Glutamatergic neuron (in vitro differentiated cells): ENCODE data around the gene CSH1. TPM values are rescaled to one million over a fixed set of nuclear protein-coding genes. Genes with fewer than 3 reads are reported as not detected.
"Not testable (repeated sequence)": the region's sequence is repeated elsewhere in the genome, so short reads cannot be mapped to it uniquely, and the experiment has no call there.

Experiments
- DNase-seq: peaks from one replicate; pipeline ENCODE4 v3.0.0; 2022
- H3K27ac Mint-ChIP-seq: one replicate; pipeline ENCODE4 v1.8.0; 2020; ENCODE audit warnings: mild to moderate bottlenecking, mixed read lengths, inconsistent platforms; ENCODE audit not compliant: unreplicated experiment
- H3K27me3 Mint-ChIP-seq: one replicate; pipeline ENCODE4 v1.8.0; 2020; ENCODE audit warnings: mild to moderate bottlenecking, moderate library complexity, mixed read lengths, inconsistent platforms; ENCODE audit not compliant: unreplicated experiment
- H3K36me3 Mint-ChIP-seq: one replicate; pipeline ENCODE4 v1.8.0; 2020; ENCODE audit warnings: mild to moderate bottlenecking, mixed read lengths, inconsistent platforms; ENCODE audit not compliant: unreplicated experiment
- H3K4me1 Mint-ChIP-seq: one replicate; pipeline ENCODE4 v1.8.0; 2020; ENCODE audit warnings: mild to moderate bottlenecking, low read depth, mixed read lengths, inconsistent platforms; ENCODE audit not compliant: unreplicated experiment
- H3K4me3 Mint-ChIP-seq: one replicate; pipeline ENCODE4 v1.8.0; 2020; ENCODE audit warnings: mild to moderate bottlenecking, mixed read lengths, inconsistent platforms; ENCODE audit not compliant: unreplicated experiment
- H3K9me3 Mint-ChIP-seq: one replicate; pipeline ENCODE4 v1.8.0; 2020; ENCODE audit warnings: mild to moderate bottlenecking, moderate library complexity, mixed read lengths, inconsistent platforms; ENCODE audit not compliant: unreplicated experiment
- total RNA-seq: library from RNA; stranded (reverse); fragmentation: NEBNext Ultra II Directional; extraction: Animal tissue kit (Norgen Biotek cat#: 25700); gene quantifications from one replicate; pipeline ENCODE4 v1.2.1, GENCODE V29; 2021; ENCODE audit not compliant: unreplicated experiment
- TF ChIP-seq, protein P1 (sequence below): fragments of 200-600 bp; sonication (generic); IDR thresholded peaks from one replicate; pipeline ENCODE4 v1.5.0; 2021; ENCODE audit not compliant: partially characterized antibody, unreplicated experiment

Gene CSH1
- total RNA-seq, 1 donor from 2014 or later, result not detected

DNA sequence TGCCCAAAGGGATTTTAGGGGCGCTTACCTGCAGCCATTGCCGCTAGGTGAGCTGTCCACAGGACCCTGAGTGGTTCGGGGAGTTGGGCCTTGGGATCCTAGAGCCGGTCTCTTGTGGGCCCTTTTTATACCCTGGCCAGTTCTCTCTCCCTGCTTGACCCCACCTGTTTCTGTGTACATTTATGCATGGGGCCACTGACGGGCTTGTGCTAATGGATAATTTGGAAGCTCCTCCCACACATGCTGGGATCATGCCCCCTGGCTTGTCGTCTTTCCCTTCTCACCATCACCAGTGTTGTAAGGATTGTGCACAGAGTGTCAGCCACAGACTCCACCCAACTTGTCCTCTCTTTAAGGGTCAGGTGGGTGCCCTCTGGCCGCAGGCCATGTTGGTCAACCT, 22.8 kb downstream of the CSH1 start, which contains the start of gene CSH2:
TSS of gene CSH2 (minus strand) at position 101 of the 400 bp plus-strand sequence. CDS start at position 38, 63 bp downstream.
- H3K36me3 Mint-ChIP-seq, H3K4me3 Mint-ChIP-seq, H3K27ac Mint-ChIP-seq, H3K27me3 Mint-ChIP-seq, DNase-seq, H3K9me3 Mint-ChIP-seq, H3K4me1 Mint-ChIP-seq: not testable (repeated sequence)

DNA sequence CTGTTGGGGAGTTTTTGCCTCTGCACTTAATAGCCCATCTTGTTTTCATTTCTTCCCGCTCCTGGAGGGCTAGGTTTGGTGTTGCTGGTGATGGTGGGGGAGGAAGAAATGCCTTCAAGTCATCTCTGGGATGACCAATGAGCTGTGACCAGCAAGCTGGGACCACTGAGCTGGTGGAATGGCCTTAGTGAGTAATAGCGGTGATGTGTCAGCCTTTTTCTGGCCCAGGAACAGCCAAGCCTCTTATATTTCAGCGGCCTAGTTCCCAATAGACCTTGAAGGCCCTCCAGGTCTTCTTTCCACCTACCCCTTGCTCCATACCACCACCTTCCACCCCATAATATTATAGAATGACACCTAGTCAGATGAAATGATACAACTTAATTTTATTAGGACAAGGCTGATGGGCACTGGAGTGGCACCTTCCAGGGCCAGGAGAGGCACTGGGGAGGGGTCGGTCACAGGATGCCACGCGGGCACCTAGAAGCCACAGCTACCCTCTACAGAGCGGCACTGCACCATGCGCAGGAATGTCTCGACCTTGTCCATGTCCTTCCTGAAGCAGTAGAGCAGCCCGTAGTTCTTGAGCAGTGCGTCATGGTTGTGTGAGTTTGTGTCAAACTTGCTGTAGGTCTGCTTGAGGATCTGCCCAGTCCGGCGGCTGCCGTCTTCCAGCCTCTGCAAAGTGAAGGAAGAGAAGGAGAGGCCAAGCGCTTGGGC, 24.6 kb downstream of the CSH1 start:
- not testable (repeated sequence) for H3K4me1 Mint-ChIP-seq, DNase-seq, H3K4me3 Mint-ChIP-seq, H3K9me3 Mint-ChIP-seq, H3K36me3 Mint-ChIP-seq, H3K27me3 Mint-ChIP-seq, H3K27ac Mint-ChIP-seq

DNA sequence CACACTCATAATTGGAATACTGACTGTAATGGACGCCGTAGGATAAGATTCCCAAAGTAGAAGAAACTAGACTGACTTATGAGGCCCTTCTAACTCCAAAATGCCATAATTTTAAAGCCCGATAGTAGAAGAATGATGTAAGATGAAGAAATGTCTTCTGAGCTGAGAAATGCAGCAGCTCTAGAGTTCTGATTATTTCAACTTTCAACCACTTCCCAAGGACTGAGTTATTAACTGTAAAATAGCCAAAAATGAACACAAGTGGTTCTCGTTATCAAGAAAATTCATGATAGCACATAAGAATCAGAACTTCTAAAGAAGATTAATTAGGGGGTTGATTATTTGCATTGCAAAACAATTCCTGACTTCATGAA, 26.1 kb downstream of the CSH1 start:
- not testable (repeated sequence) for H3K4me1 Mint-ChIP-seq, H3K4me3 Mint-ChIP-seq, DNase-seq, H3K27me3 Mint-ChIP-seq, H3K27ac Mint-ChIP-seq, H3K36me3 Mint-ChIP-seq, H3K9me3 Mint-ChIP-seq

DNA sequence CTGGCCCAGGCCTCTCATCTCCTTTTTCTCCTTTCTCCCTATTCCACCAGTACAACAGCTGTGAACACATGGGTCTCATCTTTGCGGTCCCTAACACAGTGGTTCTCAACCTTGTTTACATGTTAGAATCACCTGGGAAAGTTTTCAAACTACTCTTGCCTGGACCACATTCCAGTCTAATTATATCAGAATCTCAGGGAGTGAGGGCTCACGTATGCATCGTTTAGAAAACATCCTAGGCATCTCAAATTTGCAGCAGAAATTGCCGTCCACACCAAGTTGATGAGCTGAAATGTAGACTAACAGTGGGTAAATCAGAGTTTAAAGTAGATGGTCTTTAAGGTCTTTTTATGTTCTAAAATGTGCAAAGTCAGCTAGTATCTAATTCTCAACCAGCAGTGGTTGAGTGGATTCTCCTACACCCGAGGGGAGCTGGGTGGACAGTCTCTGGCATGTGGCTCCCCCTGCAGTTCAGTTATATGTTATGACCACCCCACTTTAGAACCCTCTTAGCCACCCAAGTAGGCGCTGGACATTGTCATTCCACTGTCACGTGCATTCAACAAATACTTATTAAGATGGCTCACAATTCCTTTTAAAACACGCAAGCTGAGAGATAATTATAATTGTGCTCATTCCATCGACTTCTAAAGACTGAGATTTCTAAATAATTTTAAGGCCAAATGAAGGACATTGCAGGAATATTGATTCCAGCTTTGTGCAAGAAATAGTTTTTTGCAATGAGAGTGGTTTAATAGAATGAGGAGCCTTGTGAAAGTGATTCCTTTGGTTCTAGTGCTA, 26.7 kb downstream of the CSH1 start:
- H3K36me3 Mint-ChIP-seq, H3K9me3 Mint-ChIP-seq, H3K4me1 Mint-ChIP-seq, H3K4me3 Mint-ChIP-seq, DNase-seq, H3K27ac Mint-ChIP-seq, H3K27me3 Mint-ChIP-seq: not testable (repeated sequence)
- TF ChIP-seq, protein P1, sequence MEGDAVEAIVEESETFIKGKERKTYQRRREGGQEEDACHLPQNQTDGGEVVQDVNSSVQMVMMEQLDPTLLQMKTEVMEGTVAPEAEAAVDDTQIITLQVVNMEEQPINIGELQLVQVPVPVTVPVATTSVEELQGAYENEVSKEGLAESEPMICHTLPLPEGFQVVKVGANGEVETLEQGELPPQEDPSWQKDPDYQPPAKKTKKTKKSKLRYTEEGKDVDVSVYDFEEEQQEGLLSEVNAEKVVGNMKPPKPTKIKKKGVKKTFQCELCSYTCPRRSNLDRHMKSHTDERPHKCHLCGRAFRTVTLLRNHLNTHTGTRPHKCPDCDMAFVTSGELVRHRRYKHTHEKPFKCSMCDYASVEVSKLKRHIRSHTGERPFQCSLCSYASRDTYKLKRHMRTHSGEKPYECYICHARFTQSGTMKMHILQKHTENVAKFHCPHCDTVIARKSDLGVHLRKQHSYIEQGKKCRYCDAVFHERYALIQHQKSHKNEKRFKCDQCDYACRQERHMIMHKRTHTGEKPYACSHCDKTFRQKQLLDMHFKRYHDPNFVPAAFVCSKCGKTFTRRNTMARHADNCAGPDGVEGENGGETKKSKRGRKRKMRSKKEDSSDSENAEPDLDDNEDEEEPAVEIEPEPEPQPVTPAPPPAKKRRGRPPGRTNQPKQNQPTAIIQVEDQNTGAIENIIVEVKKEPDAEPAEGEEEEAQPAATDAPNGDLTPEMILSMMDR, result peak; percentile 26

DNA sequence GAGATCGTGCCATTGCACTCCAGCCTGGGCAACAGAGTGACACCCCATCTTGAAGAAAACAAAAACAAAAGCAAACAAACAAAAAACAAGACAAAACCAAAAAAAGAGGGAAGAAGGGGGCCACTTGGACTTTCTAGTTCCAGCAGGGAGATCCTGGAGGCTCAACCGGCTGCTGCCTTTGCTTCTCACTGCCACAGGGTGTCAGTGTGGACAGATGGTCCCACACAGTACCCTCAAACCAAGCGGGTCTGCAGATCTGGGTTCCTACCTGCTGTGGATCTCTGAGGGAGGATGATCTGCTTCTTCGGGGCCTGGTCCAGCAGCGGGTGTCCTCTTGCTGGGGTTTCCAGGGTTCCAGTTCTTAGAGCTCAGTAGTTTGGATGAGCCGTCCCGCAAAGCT, 29.7 kb downstream of the CSH1 start:
- H3K4me3 Mint-ChIP-seq, H3K9me3 Mint-ChIP-seq, DNase-seq, H3K27me3 Mint-ChIP-seq, H3K27ac Mint-ChIP-seq, H3K36me3 Mint-ChIP-seq: not testable (repeated sequence)
- peaks cover 14% of the 10 kb centered on the region for H3K4me1 Mint-ChIP-seq

DNA sequence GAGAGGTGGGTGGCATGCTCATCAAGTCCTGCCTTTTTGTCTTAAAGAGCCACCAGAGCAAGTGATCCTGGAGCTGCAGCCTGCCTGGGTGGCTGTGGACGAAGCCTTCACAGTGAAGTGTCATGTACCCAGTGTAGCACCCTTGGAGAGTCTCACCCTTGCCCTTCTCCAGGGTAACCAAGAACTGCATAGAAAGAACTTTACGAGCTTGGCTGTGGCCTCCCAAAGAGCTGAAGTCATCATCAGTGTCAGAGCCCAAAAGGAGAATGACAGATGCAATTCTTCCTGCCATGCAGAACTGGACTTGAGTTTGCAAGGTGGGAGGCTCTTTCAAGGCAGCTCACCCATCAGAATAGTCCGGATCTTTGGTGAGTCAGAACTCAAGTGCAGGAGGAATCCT, 37.1 kb downstream of the CSH1 start:
- Mint-ChIP-seq H3K9me3 (peaks cover 2% of the 10 kb centered on the region), H3K4me3 (no peak overlapping the region), H3K27ac (no peak overlapping the region), H3K27me3 (peaks cover 12% of the 10 kb centered on the region), H3K4me1 (peaks cover 10% of the 10 kb centered on the region), H3K36me3 (no peaks in the 10 kb centered on the region)
- TF ChIP-seq, protein P1, result no peak
- DNase-seq, result no peak

GRCh38 chr17:63856425-63856824, 39.9 kb downstream of the CSH1 start:
- H3K4me3 Mint-ChIP-seq, DNase-seq, H3K36me3 Mint-ChIP-seq, H3K9me3 Mint-ChIP-seq, H3K4me1 Mint-ChIP-seq, H3K27me3 Mint-ChIP-seq, H3K27ac Mint-ChIP-seq: not testable (repeated sequence)
